Measurements from ENCODE around the gene CNTN4. TPM values are rescaled to one million over a fixed set of nuclear protein-coding genes. Genes with fewer than 3 reads are reported as not detected.

CNTN4 gene
- total RNA-seq, 6 donors from 2014 or later: 1.0 to 13.5 (median 6.3) TPM

- Histone ChIP-seq H3K36me3 (no peaks in the 10 kb centered on the region), H3K27me3 (no peaks in the 10 kb centered on the region), H3K4me3 (no peak overlapping the region), H3K27ac (no peak overlapping the region), H3K4me1 (no peaks in the 10 kb centered on the region), H3K9me3 (no peaks in the 10 kb centered on the region)
- no peak for ATAC-seq (ENCODE audit: low FRiP score in 2 of 2)
- TF ChIP-seq EP300 (IDR thresholded peaks at IDR 0.05) (no peak), POLR2AphosphoS5 (IDR thresholded peaks at IDR 0.05) (no peak), POLR2A (IDR thresholded peaks at IDR 0.05) (no peak)
- TF ChIP-seq, protein P1, sequence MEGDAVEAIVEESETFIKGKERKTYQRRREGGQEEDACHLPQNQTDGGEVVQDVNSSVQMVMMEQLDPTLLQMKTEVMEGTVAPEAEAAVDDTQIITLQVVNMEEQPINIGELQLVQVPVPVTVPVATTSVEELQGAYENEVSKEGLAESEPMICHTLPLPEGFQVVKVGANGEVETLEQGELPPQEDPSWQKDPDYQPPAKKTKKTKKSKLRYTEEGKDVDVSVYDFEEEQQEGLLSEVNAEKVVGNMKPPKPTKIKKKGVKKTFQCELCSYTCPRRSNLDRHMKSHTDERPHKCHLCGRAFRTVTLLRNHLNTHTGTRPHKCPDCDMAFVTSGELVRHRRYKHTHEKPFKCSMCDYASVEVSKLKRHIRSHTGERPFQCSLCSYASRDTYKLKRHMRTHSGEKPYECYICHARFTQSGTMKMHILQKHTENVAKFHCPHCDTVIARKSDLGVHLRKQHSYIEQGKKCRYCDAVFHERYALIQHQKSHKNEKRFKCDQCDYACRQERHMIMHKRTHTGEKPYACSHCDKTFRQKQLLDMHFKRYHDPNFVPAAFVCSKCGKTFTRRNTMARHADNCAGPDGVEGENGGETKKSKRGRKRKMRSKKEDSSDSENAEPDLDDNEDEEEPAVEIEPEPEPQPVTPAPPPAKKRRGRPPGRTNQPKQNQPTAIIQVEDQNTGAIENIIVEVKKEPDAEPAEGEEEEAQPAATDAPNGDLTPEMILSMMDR (IDR thresholded peaks at IDR 0.05): no peak
- WGBS, 2 donors: 63 to 72% methylated on average over 3 of the region's 3 CpGs
- no peak for DNase-seq
Measured at GRCh38 chr3:2158828-2159227, 60.2 kb downstream of the CNTN4 start.

DNA sequence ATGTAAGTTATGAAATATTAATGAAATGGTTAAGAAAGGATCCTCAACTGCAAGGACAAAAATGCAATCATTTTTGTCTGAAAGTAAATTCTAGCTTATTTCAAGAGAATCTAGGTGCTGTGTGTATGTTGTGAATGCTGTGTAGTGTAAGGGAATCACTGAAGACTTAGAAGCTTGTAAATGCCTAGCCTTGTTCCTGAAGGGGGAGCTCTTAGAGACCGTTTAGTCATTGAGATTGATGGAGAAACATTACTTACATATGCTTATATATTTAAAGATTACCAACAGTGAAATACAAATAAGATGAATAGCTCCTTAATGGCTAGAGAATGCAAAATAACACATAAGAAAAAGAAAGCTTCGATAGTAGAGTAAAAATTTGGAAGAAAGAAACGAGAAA, 67.9 kb downstream of the CNTN4 start:
- Histone ChIP-seq H3K27me3 (no peaks in the 10 kb centered on the region), H3K4me1 (no peaks in the 10 kb centered on the region), H3K4me3 (no peak overlapping the region), H3K27ac (no peak overlapping the region), H3K36me3 (no peaks in the 10 kb centered on the region), H3K9me3 (no peaks in the 10 kb centered on the region)
- WGBS, 2 donors: 30 to 34% methylated on average over 3 of the region's 3 CpGs
- ATAC-seq (ENCODE audit: low FRiP score in 2 of 2) (no peak), DNase-seq (no peak)
- TF ChIP-seq POLR2AphosphoS5 (IDR thresholded peaks at IDR 0.05): no peak
- TF ChIP-seq, protein P1 (IDR thresholded peaks at IDR 0.05): no peak
- TF ChIP-seq EP300 (IDR thresholded peaks at IDR 0.05): no peak
- no peak for TF ChIP-seq POLR2A (IDR thresholded peaks at IDR 0.05)

GRCh38 chr3:2172561-2173171, 74.0 kb downstream of the CNTN4 start:
- Histone ChIP-seq H3K36me3 (no peaks in the 10 kb centered on the region), H3K4me3 (no peak overlapping the region), H3K4me1 (no peaks in the 10 kb centered on the region), H3K9me3 (no peaks in the 10 kb centered on the region), H3K27me3 (no peaks in the 10 kb centered on the region), H3K27ac (no peak overlapping the region)
- 73 to 77% methylated on average over 4 of the region's 4 CpGs for WGBS, 2 donors
- ATAC-seq (ENCODE audit: low FRiP score in 2 of 2): no peak
- TF ChIP-seq, protein P1 (IDR thresholded peaks at IDR 0.05): no peak
- no peak for TF ChIP-seq POLR2A (IDR thresholded peaks at IDR 0.05)
- no peak for TF ChIP-seq EP300 (IDR thresholded peaks at IDR 0.05)
- TF ChIP-seq POLR2AphosphoS5 (IDR thresholded peaks at IDR 0.05): no peak
- no peak for DNase-seq

- no peaks in the 10 kb centered on the region for H3K27me3 ChIP-seq
- no peaks in the 10 kb centered on the region for H3K36me3 ChIP-seq
- ATAC-seq (ENCODE audit: low FRiP score in 2 of 2): no peak
- no peak overlapping the region for H3K27ac ChIP-seq
- no peaks in the 10 kb centered on the region for H3K4me1 ChIP-seq
- no peak for TF ChIP-seq EP300 (IDR thresholded peaks at IDR 0.05)
- no peak for TF ChIP-seq POLR2A (IDR thresholded peaks at IDR 0.05)
- TF ChIP-seq, protein P1 (IDR thresholded peaks at IDR 0.05): no peak
- no peak for TF ChIP-seq POLR2AphosphoS5 (IDR thresholded peaks at IDR 0.05)
- WGBS, 2 donors: 83 to 92% methylated on average over 2 of the region's 2 CpGs
- no peak for DNase-seq
- H3K9me3 ChIP-seq: no peaks in the 10 kb centered on the region
- no peak overlapping the region for H3K4me3 ChIP-seq
Measured at GRCh38 chr3:2180634-2181033, 82.0 kb downstream of the CNTN4 start.

DNA sequence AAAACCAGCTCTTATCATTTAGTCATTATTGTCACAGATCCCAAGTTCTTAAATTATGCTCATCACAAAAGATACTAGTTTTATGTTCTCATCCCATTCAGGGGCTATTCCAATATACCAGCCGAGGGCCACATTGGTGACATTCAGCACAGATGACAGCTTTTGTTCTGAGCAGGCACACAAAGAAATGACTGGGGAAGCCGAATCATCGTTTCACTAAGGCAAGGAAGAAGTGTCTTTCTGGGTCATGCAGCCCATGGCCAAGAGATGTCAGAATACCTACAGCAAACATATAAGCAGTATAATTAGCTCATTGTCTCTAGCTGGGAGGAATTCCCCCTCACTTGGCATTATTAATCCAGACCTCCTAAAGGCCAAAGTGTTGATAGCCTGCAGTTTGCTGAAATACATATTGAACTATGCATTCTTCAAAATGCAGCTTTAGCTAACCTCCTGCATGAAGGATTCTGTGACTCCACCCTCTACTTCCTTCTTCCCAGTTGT, 100.2 kb downstream of the CNTN4 start:
- DNase-seq: no peak
- no peaks in the 10 kb centered on the region for H3K36me3 ChIP-seq
- no peaks in the 10 kb centered on the region for H3K4me1 ChIP-seq
- WGBS, 2 donors: 85 to 89% methylated on average over 3 of the region's 3 CpGs
- TF ChIP-seq POLR2A (IDR thresholded peaks at IDR 0.05): no peak
- no peak for TF ChIP-seq POLR2AphosphoS5 (IDR thresholded peaks at IDR 0.05)
- TF ChIP-seq EP300 (IDR thresholded peaks at IDR 0.05): no peak
- TF ChIP-seq, protein P1 (IDR thresholded peaks at IDR 0.05): no peak
- H3K27me3 ChIP-seq: no peaks in the 10 kb centered on the region
- no peak for ATAC-seq (ENCODE audit: low FRiP score in 2 of 2)
- no peaks in the 10 kb centered on the region for H3K9me3 ChIP-seq
- no peak overlapping the region for H3K27ac ChIP-seq
- no peak overlapping the region for H3K4me3 ChIP-seq

Measured in upper lobe of left lung (tissue), 6 donors.